Osteoblast (primary cell): ENCODE results near the gene DOCK1. TPM values are rescaled to one million over a fixed set of nuclear protein-coding genes. Genes with fewer than 3 reads are reported as not detected.

Source experiments
- DNase-seq: peaks from one replicate; pipeline ENCODE4 v3.0.0; 2011; ENCODE audit warnings: low spot score, mixed read lengths; ENCODE audit not compliant: insufficient read length; ENCODE audit errors: missing footprints
- H2AFZ ChIP-seq: 2 replicates; pipeline ENCODE4 v1.6.0; 2011; ENCODE audit warnings: mild to moderate bottlenecking, low read length
- H3K27ac ChIP-seq: 2 replicates; pipeline ENCODE4 v1.5.1; 2011; ENCODE audit warnings: mild to moderate bottlenecking, low read depth, low read length, moderate library complexity
- H3K27me3 ChIP-seq: 2 replicates; pipeline ENCODE4 v1.6.0; 2012; ENCODE audit warnings: mild to moderate bottlenecking, control low read depth, inconsistent platforms, low read length, moderate library complexity; ENCODE audit not compliant: insufficient read depth
- H3K36me3 ChIP-seq: 2 replicates; pipeline ENCODE4 v1.5.1; 2011; ENCODE audit warnings: mild to moderate bottlenecking, low read length, control low read depth, moderate library complexity; ENCODE audit not compliant: insufficient read depth
- H3K4me1 ChIP-seq: 2 replicates; pipeline ENCODE4 v1.5.1; 2011; ENCODE audit warnings: mild to moderate bottlenecking, low read length, control low read depth, moderate library complexity; ENCODE audit not compliant: insufficient read depth
- H3K4me2 ChIP-seq: 2 replicates; pipeline ENCODE4 v1.6.0; 2011; ENCODE audit warnings: mild to moderate bottlenecking, low read length; ENCODE audit not compliant: insufficient read depth
- H3K4me3 ChIP-seq: fragments of 200-600 bp; sonication (generic); 3 replicates; pipeline ENCODE4 v1.5.1; 2012; ENCODE audit warnings: mild to moderate bottlenecking, low read length, inconsistent platforms; ENCODE audit not compliant: insufficient read depth
- H3K79me2 ChIP-seq: 2 replicates; pipeline ENCODE4 v1.6.0; 2012; ENCODE audit warnings: mild to moderate bottlenecking, low read length, control low read depth, inconsistent platforms; ENCODE audit not compliant: insufficient read depth
- H3K9me3 ChIP-seq: 2 replicates; pipeline ENCODE4 v1.5.1; 2011; ENCODE audit warnings: low read depth, low read length, control low read depth
- H4K20me1 ChIP-seq: 2 replicates; pipeline ENCODE4 v1.6.0; 2012; ENCODE audit warnings: mild to moderate bottlenecking, low read length, control low read depth; ENCODE audit not compliant: insufficient read depth
- total RNA-seq: library from RNA; depleted of rRNA; stranded (reverse); fragments of >200 nt; gene quantifications from 2 replicates; pipeline ENCODE4 v1.2.3, GENCODE V29; 2012
- TF ChIP-seq, protein P1 (sequence below): IDR thresholded peaks from 2 replicates; pipeline ENCODE4 v1.5.1; 2011; ENCODE audit warnings: mild to moderate bottlenecking, low read depth, low read length, moderate library complexity; ENCODE audit errors: extremely low read depth

Gene DOCK1
- total RNA-seq, 1 donor = 80.3 TPM

DNA sequence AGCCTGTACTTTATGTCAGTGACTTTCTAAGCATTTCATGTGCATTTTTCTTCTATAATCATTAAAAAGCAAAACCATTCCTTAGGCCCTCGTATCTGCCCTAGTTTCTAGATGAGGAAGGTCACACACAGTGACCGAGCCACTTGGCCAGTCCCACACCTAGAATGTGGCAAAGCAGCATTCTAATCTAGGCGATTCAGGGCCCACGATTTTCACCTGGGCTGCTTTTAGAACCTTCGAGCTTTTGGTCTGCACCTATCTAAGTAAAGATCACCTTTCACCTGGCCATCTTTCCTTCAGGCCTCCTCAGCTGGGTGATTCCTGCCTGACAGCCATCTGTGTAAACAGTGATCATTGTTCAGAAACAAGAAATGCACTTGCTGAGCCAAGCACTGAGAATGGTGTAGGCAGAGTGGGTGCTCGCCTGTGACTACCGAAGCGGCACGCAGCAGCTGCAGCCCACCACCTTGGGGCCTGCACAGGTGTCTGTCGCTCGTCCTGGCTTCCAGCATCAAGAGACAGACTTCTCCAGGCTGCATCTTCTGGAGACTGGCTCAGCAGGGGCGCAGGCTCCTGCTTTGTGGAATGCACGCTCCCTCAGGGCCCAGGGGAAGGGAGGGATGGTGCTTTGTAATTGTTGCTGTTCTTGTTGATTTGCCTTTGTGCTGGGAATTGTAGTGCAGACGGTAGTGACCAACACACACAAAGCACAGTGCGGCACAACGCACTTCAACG is 440.2 kb downstream of the DOCK1 start:
- Histone ChIP-seq H3K36me3 (peaks cover 12% of the 10 kb centered on the region), H3K9me3 (no peaks in the 10 kb centered on the region)

DNA sequence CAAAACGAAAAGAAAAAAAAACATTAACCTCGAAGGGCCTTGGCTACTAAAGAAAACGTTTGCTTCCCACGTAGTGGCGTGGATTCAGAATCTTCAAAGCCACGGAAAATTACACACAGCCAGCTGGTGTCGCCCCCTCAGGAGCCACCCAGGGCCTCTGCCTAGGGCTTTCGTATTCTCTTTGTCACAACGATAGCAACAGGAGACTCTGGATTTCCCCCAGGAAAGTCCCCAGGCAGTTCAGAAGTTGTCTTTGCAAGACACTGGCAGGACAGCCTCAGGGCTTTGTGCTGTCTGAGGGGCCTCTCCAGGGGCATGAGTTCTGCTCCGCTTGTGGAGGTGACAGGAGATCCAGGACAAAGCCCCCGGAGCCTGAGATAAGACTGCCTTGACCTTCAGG is 441.4 kb downstream of the DOCK1 start:
- H3K36me3 ChIP-seq = peaks cover 12% of the 10 kb centered on the region
- TF ChIP-seq, protein P1, sequence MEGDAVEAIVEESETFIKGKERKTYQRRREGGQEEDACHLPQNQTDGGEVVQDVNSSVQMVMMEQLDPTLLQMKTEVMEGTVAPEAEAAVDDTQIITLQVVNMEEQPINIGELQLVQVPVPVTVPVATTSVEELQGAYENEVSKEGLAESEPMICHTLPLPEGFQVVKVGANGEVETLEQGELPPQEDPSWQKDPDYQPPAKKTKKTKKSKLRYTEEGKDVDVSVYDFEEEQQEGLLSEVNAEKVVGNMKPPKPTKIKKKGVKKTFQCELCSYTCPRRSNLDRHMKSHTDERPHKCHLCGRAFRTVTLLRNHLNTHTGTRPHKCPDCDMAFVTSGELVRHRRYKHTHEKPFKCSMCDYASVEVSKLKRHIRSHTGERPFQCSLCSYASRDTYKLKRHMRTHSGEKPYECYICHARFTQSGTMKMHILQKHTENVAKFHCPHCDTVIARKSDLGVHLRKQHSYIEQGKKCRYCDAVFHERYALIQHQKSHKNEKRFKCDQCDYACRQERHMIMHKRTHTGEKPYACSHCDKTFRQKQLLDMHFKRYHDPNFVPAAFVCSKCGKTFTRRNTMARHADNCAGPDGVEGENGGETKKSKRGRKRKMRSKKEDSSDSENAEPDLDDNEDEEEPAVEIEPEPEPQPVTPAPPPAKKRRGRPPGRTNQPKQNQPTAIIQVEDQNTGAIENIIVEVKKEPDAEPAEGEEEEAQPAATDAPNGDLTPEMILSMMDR = no peak
- H3K4me1 ChIP-seq = no peaks in the 10 kb centered on the region
- H3K27me3 ChIP-seq = no peaks in the 10 kb centered on the region
- H4K20me1 ChIP-seq = peaks cover 6% of the 10 kb centered on the region
- DNase-seq = no peak
- no peaks in the 10 kb centered on the region for H3K9me3 ChIP-seq
- no peak overlapping the region for H3K27ac ChIP-seq
- no peaks in the 10 kb centered on the region for H3K79me2 ChIP-seq
- H2AFZ ChIP-seq = no peak overlapping the region
- no peak overlapping the region for H3K4me2 ChIP-seq
- no peak overlapping the region for H3K4me3 ChIP-seq

More for the DNA sequence above, 440.2 kb downstream of the DOCK1 start:
- H3K4me2 ChIP-seq = no peak overlapping the region
- H2AFZ ChIP-seq = no peak overlapping the region
- H3K27me3 ChIP-seq = no peaks in the 10 kb centered on the region
- no peaks in the 10 kb centered on the region for H3K4me1 ChIP-seq
- no peak overlapping the region for H3K4me3 ChIP-seq
- no peak for DNase-seq
- peaks cover 4% of the 10 kb centered on the region for H4K20me1 ChIP-seq
- no peaks in the 10 kb centered on the region for H3K79me2 ChIP-seq
- H3K27ac ChIP-seq = no peak overlapping the region
- TF ChIP-seq, protein P1 = no peak

DNA sequence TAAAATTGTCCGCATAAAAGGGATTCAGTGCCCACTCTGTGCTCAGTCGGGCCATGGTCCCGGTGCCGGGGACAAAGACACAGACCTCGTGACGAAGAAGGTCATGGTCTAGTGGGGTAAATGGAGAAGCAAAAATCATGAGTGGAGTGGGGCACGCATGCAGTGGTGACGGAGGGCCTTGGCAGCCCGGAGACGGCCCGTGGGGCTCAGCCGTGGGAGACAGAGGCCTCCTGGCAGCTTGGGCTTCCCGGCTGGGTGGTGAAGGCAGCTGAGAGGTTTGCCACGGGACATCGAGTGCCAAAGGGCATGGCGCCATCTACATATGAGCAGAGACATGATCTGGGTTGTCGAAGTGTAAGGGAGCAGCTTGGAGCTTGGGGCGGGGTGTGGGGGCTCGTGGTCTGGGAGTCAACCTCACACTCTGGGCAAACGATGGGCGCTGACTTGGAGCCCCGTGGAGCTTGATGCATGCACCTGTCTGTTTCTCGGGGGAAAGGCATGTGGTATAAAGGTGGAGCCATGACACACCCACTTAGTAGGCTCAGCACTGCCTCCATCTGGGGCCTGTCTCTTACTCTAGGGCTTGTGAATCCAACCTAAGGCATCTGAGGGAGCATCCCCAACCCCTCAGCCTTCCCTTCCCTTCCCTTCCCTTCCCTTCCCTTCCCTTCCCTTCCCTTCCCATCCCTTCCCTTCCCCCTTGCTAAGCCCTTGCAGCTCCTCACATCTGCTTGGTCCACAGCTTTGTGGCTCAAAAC is 442.2 kb downstream of the DOCK1 start:
- Histone ChIP-seq H3K27ac (no peak overlapping the region), H3K36me3 (peaks cover 12% of the 10 kb centered on the region), H4K20me1 (peaks cover 6% of the 10 kb centered on the region), H3K9me3 (no peaks in the 10 kb centered on the region), H3K4me3 (no peak overlapping the region), H3K4me2 (no peak overlapping the region), H3K79me2 (no peaks in the 10 kb centered on the region), H3K27me3 (no peaks in the 10 kb centered on the region), H3K4me1 (no peaks in the 10 kb centered on the region), H2AFZ (no peak overlapping the region)
- TF ChIP-seq, protein P1 = no peak
- DNase-seq = no peak

DNA sequence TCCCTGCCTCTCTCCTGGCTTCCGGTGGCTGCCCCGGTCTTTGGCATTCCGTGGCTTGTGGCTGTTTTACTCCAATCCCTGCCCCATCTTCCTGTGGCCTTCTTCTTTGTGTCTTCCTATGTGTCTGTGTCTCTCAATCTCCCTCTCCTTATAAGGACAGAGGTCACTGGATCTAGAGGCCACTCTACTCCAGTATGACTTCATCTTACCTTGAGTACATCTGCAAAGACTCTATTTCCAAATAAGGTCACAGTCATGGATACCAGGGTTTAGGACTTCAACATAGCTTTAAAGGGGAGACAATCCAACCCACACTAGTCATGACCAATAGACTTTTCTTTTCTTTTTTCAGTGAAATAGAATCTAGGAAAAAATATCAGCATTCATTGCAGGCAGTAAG is 444.5 kb downstream of the DOCK1 start:
- H3K4me1 ChIP-seq = no peaks in the 10 kb centered on the region
- no peak overlapping the region for H3K4me3 ChIP-seq
- DNase-seq = no peak
- H3K79me2 ChIP-seq = no peaks in the 10 kb centered on the region
- no peak overlapping the region for H3K4me2 ChIP-seq
- H4K20me1 ChIP-seq = peaks cover 2% of the 10 kb centered on the region
- no peaks in the 10 kb centered on the region for H3K9me3 ChIP-seq
- no peak overlapping the region for H3K27ac ChIP-seq
- H2AFZ ChIP-seq = no peak overlapping the region
- peaks cover 8% of the 10 kb centered on the region for H3K36me3 ChIP-seq
- no peaks in the 10 kb centered on the region for H3K27me3 ChIP-seq
- TF ChIP-seq, protein P1 = no peak
